HCT116 (cell line): ENCODE data around the gene CLCN4.

Source experiments
- CBX3 ChIP-seq: IDR thresholded peaks from 2 replicates; pipeline ENCODE4 v1.6.1; 2012; ENCODE audit warnings: low read depth
- CEBPB ChIP-seq: IDR thresholded peaks from 2 replicates; pipeline ENCODE4 v1.6.1; 2012; ENCODE audit warnings: low read depth
- EZH2 ChIP-seq: fragments of 200-600 bp; sonication (generic); IDR thresholded peaks from 2 replicates; pipeline ENCODE4 v1.6.1; 2017; ENCODE audit warnings: antibody characterized with exemption, mixed run types
- EZH2phosphoT487 ChIP-seq: fragments of 200-600 bp; IDR thresholded peaks from 2 replicates; pipeline ENCODE4 v1.6.1; 2018; ENCODE audit warnings: antibody characterized with exemption, borderline replicate concordance
- POLR2A ChIP-seq: IDR thresholded peaks from 2 replicates; pipeline ENCODE4 v1.7.0; 2011; ENCODE audit warnings: borderline replicate concordance; ENCODE audit not compliant: insufficient read depth, insufficient read length; ENCODE audit errors: extremely low read depth
- POLR2AphosphoS5 ChIP-seq: IDR thresholded peaks from 2 replicates; pipeline ENCODE4 v1.6.1; 2011; ENCODE audit warnings: mild to moderate bottlenecking, low read depth, low read length, moderate library complexity
- RAD21 ChIP-seq: IDR thresholded peaks from 2 replicates; pipeline ENCODE4 v1.6.1; 2012; ENCODE audit warnings: low read depth, mild to moderate bottlenecking
- SP1 ChIP-seq: IDR thresholded peaks from 2 replicates; pipeline ENCODE4 v1.6.1; 2012; ENCODE audit warnings: low read depth
- SRF ChIP-seq: IDR thresholded peaks from 2 replicates; pipeline ENCODE4 v1.6.1; 2012; ENCODE audit warnings: low read depth
- TCF7L2 ChIP-seq: IDR thresholded peaks from 2 replicates; pipeline ENCODE4 v1.7.0; 2011; ENCODE audit warnings: borderline replicate concordance, inconsistent platforms; ENCODE audit not compliant: insufficient read depth, insufficient read length; ENCODE audit errors: extremely low read depth
- YY1 ChIP-seq: IDR thresholded peaks from 2 replicates; pipeline ENCODE4 v1.6.1; 2011; ENCODE audit warnings: low read length, low read depth, moderate library complexity, mild to moderate bottlenecking; ENCODE audit not compliant: insufficient replicate concordance; ENCODE audit errors: extremely low read depth
- ZFX ChIP-seq: fragments of 450-650 bp; IDR thresholded peaks from 2 replicates; pipeline ENCODE4 v1.6.1; 2017
- TF ChIP-seq, protein P1 (sequence below), 3 experiments: fragments of 200-600 bp in 1 of 3; sonication (generic) in 1 of 3; IDR thresholded peaks in 2 of 3; conservative IDR thresholded peaks in 1 of 3; 2 replicates each; pipeline ENCODE4 v1.5.1; 2012 to 2017; ENCODE audit warnings: low read depth in 2 of 3, low read length in 2 of 3, antibody characterized with exemption in 1 of 3, borderline replicate concordance in 1 of 3, control low read depth in 1 of 3, mild to moderate bottlenecking in 1 of 3, mixed read lengths in 1 of 3, mixed run types in 1 of 3, moderate library complexity in 1 of 3; ENCODE audit not compliant: insufficient read depth in 1 of 3
- TF ChIP-seq, protein P2 (sequence below): IDR thresholded peaks from 2 replicates; pipeline ENCODE4 v1.6.1; 2012; ENCODE audit warnings: low read depth

- TF ChIP-seq POLR2A (no peak), CEBPB (no peak), EZH2 (no peak), SP1 (no peak), CBX3 (no peak), SRF (no peak), EZH2phosphoT487 (no peak), POLR2AphosphoS5 (no peak), YY1 (no peak), TCF7L2 (no peak), ZFX (no peak), RAD21 (no peak)
- TF ChIP-seq, protein P1, sequence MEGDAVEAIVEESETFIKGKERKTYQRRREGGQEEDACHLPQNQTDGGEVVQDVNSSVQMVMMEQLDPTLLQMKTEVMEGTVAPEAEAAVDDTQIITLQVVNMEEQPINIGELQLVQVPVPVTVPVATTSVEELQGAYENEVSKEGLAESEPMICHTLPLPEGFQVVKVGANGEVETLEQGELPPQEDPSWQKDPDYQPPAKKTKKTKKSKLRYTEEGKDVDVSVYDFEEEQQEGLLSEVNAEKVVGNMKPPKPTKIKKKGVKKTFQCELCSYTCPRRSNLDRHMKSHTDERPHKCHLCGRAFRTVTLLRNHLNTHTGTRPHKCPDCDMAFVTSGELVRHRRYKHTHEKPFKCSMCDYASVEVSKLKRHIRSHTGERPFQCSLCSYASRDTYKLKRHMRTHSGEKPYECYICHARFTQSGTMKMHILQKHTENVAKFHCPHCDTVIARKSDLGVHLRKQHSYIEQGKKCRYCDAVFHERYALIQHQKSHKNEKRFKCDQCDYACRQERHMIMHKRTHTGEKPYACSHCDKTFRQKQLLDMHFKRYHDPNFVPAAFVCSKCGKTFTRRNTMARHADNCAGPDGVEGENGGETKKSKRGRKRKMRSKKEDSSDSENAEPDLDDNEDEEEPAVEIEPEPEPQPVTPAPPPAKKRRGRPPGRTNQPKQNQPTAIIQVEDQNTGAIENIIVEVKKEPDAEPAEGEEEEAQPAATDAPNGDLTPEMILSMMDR (IDR thresholded peaks at IDR 0.05 in 2 of 3, conservative IDR thresholded peaks at IDR 0.05 in 1 of 3; ENCODE audit: borderline replicate concordance in 1 of 3, insufficient read depth in 1 of 3, low read depth in 2 of 3, low read length in 2 of 3), result no peak
- TF ChIP-seq, protein P2, sequence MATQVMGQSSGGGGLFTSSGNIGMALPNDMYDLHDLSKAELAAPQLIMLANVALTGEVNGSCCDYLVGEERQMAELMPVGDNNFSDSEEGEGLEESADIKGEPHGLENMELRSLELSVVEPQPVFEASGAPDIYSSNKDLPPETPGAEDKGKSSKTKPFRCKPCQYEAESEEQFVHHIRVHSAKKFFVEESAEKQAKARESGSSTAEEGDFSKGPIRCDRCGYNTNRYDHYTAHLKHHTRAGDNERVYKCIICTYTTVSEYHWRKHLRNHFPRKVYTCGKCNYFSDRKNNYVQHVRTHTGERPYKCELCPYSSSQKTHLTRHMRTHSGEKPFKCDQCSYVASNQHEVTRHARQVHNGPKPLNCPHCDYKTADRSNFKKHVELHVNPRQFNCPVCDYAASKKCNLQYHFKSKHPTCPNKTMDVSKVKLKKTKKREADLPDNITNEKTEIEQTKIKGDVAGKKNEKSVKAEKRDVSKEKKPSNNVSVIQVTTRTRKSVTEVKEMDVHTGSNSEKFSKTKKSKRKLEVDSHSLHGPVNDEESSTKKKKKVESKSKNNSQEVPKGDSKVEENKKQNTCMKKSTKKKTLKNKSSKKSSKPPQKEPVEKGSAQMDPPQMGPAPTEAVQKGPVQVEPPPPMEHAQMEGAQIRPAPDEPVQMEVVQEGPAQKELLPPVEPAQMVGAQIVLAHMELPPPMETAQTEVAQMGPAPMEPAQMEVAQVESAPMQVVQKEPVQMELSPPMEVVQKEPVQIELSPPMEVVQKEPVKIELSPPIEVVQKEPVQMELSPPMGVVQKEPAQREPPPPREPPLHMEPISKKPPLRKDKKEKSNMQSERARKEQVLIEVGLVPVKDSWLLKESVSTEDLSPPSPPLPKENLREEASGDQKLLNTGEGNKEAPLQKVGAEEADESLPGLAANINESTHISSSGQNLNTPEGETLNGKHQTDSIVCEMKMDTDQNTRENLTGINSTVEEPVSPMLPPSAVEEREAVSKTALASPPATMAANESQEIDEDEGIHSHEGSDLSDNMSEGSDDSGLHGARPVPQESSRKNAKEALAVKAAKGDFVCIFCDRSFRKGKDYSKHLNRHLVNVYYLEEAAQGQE, result no peak
Observed at GRCh38 chrX:10233173-10233572, 76.4 kb downstream of the CLCN4 start.
